ENCODE results near the gene ILF2. TPM values are rescaled to one million over a fixed set of nuclear protein-coding genes. Genes with fewer than 3 reads are reported as not detected.

The ILF2 gene
- total RNA-seq, 1 experiment from 2014 or later, result 420 TPM

DNA sequence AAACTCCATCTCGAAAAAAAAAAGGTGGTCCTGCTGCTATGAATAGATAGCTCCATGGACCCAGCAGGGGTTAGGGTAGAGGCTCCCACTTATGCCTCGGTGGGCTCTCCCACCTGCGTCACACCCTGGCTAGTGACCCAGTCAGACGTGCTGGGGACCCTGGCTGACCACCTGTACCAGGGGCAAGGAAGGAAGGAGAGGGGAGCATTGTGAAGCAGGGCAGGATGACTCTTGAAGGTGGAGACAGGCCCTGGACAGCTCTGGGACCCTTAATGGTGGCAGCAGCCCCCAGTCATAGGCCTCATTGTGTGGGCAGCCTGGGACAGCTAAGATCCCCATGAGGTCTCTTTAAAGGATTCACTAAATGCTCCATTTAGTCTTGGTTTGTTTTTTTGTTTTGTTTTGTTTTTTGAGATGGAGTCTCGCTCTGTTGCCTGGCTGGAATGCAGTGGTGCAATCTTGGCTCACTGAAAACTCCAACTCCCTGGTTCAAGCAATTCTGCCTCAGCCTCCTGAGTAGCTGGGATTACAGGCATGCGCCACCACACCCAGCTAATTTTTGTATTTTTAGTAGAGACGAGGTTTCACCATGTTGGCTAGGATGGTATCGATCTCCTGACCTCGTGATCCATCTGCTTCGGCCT is 22.7 kb downstream of the ILF2 start:
- H3K4me3 ChIP-seq (ENCODE audit: low read depth, low read length, poor library complexity, severe bottlenecking), result no peak overlapping the region
- no TSS peak for BruUV-seq (replicated peaks)
- intact Hi-C loops (cut with micrococcal nuclease; ENCODE audit: unreplicated experiment), result no loop called here
- ChIA-PET POLR2A (ENCODE audit: low non-redundant PET) (interaction anchor here (0.6 kb wide), 1 partner anchor 15 kb away, joined by 4 read pairs; no protein-coding TSS in a partner anchor), CTCF (no interaction called here)
- no peak for DNase-seq (ENCODE audit: low spot score)
- TF ChIP-seq, protein P1, sequence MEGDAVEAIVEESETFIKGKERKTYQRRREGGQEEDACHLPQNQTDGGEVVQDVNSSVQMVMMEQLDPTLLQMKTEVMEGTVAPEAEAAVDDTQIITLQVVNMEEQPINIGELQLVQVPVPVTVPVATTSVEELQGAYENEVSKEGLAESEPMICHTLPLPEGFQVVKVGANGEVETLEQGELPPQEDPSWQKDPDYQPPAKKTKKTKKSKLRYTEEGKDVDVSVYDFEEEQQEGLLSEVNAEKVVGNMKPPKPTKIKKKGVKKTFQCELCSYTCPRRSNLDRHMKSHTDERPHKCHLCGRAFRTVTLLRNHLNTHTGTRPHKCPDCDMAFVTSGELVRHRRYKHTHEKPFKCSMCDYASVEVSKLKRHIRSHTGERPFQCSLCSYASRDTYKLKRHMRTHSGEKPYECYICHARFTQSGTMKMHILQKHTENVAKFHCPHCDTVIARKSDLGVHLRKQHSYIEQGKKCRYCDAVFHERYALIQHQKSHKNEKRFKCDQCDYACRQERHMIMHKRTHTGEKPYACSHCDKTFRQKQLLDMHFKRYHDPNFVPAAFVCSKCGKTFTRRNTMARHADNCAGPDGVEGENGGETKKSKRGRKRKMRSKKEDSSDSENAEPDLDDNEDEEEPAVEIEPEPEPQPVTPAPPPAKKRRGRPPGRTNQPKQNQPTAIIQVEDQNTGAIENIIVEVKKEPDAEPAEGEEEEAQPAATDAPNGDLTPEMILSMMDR (conservative IDR thresholded peaks at IDR 0.05; ENCODE audit: low read depth, low read length), result no peak
- TF ChIP-seq EZH2 (IDR thresholded peaks at IDR 0.05; ENCODE audit: borderline replicate concordance, low read depth, low read length, poor library complexity, severe bottlenecking), result no peak
- no peak overlapping the region for H3K27ac ChIP-seq (ENCODE audit: low read depth, low read length, poor library complexity, severe bottlenecking)
- peaks cover 44% of the 10 kb centered on the region for H3K36me3 ChIP-seq (ENCODE audit: insufficient read depth, low read length, poor library complexity, severe bottlenecking)
- H3K9me3 ChIP-seq (ENCODE audit: low read depth, low read length, poor library complexity, severe bottlenecking), result no peaks in the 10 kb centered on the region
- H3K27me3 ChIP-seq (replicated peaks; ENCODE audit: insufficient read depth, low read depth, low read length, poor library complexity), result no peaks in the 10 kb centered on the region
- H3K4me1 ChIP-seq (ENCODE audit: insufficient read depth, low read length, poor library complexity, severe bottlenecking), result no peaks in the 10 kb centered on the region

GRCh38 chr1:153647346-153647714 is 23.5 kb downstream of the ILF2 start:
- Histone ChIP-seq H3K4me3 (ENCODE audit: low read depth, low read length, poor library complexity, severe bottlenecking) (no peak overlapping the region), H3K27ac (ENCODE audit: low read depth, low read length, poor library complexity, severe bottlenecking) (no peak overlapping the region), H3K4me1 (ENCODE audit: insufficient read depth, low read length, poor library complexity, severe bottlenecking) (no peaks in the 10 kb centered on the region), H3K9me3 (ENCODE audit: low read depth, low read length, poor library complexity, severe bottlenecking) (no peaks in the 10 kb centered on the region), H3K36me3 (ENCODE audit: insufficient read depth, low read length, poor library complexity, severe bottlenecking) (peaks cover 52% of the 10 kb centered on the region), H3K27me3 (replicated peaks; ENCODE audit: insufficient read depth, low read depth, low read length, poor library complexity) (no peaks in the 10 kb centered on the region)
- POLR2A ChIA-PET (ENCODE audit: low non-redundant PET), result no interaction called here
- no peak for DNase-seq (ENCODE audit: low spot score)
- intact Hi-C loops (cut with micrococcal nuclease; ENCODE audit: unreplicated experiment), result no loop called here
- no TSS peak for BruUV-seq (replicated peaks)
- CTCF ChIA-PET, result no interaction called here
- TF ChIP-seq EZH2 (IDR thresholded peaks at IDR 0.05; ENCODE audit: borderline replicate concordance, low read depth, low read length, poor library complexity, severe bottlenecking), result no peak
- TF ChIP-seq, protein P1 (conservative IDR thresholded peaks at IDR 0.05; ENCODE audit: low read depth, low read length), result no peak

GRCh38 chr1:153646672-153647345 is 24.0 kb downstream of the ILF2 start:
- Histone ChIP-seq H3K4me1 (ENCODE audit: insufficient read depth, low read length, poor library complexity, severe bottlenecking) (no peaks in the 10 kb centered on the region), H3K9me3 (ENCODE audit: low read depth, low read length, poor library complexity, severe bottlenecking) (no peaks in the 10 kb centered on the region), H3K27ac (ENCODE audit: low read depth, low read length, poor library complexity, severe bottlenecking) (no peak overlapping the region), H3K4me3 (ENCODE audit: low read depth, low read length, poor library complexity, severe bottlenecking) (no peak overlapping the region), H3K36me3 (ENCODE audit: insufficient read depth, low read length, poor library complexity, severe bottlenecking) (peaks cover 57% of the 10 kb centered on the region), H3K27me3 (replicated peaks; ENCODE audit: insufficient read depth, low read depth, low read length, poor library complexity) (no peaks in the 10 kb centered on the region)
- CTCF ChIA-PET, result no interaction called here
- intact Hi-C loops (cut with micrococcal nuclease; ENCODE audit: unreplicated experiment), result no loop called here
- no TSS peak for BruUV-seq (replicated peaks)
- POLR2A ChIA-PET (ENCODE audit: low non-redundant PET), result no interaction called here
- no peak for DNase-seq (ENCODE audit: low spot score)
- TF ChIP-seq, protein P1 (conservative IDR thresholded peaks at IDR 0.05; ENCODE audit: low read depth, low read length), result no peak
- TF ChIP-seq EZH2 (IDR thresholded peaks at IDR 0.05; ENCODE audit: borderline replicate concordance, low read depth, low read length, poor library complexity, severe bottlenecking), result no peak

All from A673 (cell line).